GM21447 (cell line): Measurements from ENCODE around the gene CEL.

Experiments
- ATAC-seq: cut with Tn5 transposase; IDR thresholded peaks from one replicate; pipeline ENCODE4 v1.9.1; 2021; ENCODE audit not compliant: unreplicated experiment

The CEL gene

GRCh38 chr9:133114886-133115603 is 53.3 kb downstream of the CEL start:
- no peak for ATAC-seq

GRCh38 chr9:133115604-133116345 is 54.0 kb downstream of the CEL start:
- ATAC-seq: peak; percentile 65

- ATAC-seq: no peak
Observed at GRCh38 chr9:133116346-133117231, 54.8 kb downstream of the CEL start.

- no peak for ATAC-seq
Observed at GRCh38 chr9:133117271-133118178, 55.7 kb downstream of the CEL start.

GRCh38 chr9:133118179-133118520 is 56.4 kb downstream of the CEL start:
- ATAC-seq: no peak

GRCh38 chr9:133118568-133118967 is 56.8 kb downstream of the CEL start:
- no peak for ATAC-seq

- ATAC-seq: no peak
Observed at GRCh38 chr9:133119103-133119845, 57.5 kb downstream of the CEL start.

- no peak for ATAC-seq
Observed at GRCh38 chr9:133119846-133120500, 58.2 kb downstream of the CEL start.

- peak; percentile 6 for ATAC-seq
Observed at GRCh38 chr9:133120501-133121197, 58.9 kb downstream of the CEL start.
